Measurements from ENCODE around the gene TGFBR3.

DNA sequence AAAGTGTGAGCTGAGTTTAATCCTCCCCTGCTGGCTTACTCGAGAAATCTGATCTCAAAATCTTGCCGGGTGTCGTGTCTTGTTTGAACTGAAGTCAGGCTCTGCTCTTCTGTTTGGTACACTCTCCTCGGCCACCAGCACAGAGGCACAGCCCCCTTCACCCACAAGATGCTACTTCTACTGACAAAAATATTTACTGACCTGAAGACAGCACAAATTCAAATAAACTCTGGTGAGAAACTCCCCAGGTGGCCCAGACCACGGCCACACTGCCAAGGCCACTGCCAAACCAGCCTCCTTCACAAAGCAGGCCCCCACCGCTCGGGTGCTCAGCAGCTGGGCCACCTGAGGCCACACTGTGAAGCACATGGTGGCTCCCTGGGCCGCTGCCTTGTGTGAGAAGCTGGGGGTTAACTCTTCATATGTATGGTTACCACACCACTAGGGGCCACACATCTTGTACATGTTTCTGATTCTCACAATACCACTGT, 80.6 kb downstream of the TGFBR3 start:
- TF ChIP-seq POLR2A (IDR thresholded peaks at IDR 0.05; ENCODE audit: low read length) = no peak
- no peak for TF ChIP-seq GATA1 (IDR thresholded peaks at IDR 0.05; ENCODE audit: low read depth, low read length)

All from erythroblast (primary cell).